Measurements from ENCODE around the gene GAS2L3. TPM values are rescaled to one million over a fixed set of nuclear protein-coding genes. Genes with fewer than 3 reads are reported as not detected.

Gene GAS2L3
- total RNA-seq, 4 donors from 2014 or later = 0.12 to 3.8 (median 0.51) TPM

DNA sequence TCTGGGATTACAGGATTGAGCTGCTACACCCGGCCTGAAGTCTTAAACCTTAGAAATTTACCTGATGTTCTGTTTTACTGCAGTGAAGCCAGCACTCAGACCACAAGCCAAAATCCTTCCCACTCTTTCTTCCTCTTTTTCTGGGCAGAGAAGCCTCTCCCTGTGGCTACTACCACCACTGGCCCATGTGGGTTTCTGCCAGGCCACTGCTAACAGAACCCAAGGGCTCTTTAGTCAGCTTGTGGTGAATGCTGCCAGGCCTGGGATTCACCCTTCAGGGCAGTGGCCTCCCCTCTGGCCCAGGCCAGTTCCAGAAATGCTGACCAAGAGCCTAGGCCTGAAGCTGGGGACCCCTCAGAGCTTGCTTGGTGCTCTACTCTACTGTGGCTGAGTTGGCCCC lies 35.3 kb downstream of the GAS2L3 start:
- no peak overlapping the region for H3K27ac ChIP-seq
- H3K4me1 ChIP-seq = no peaks in the 10 kb centered on the region
- H3K36me3 ChIP-seq = no peaks in the 10 kb centered on the region
- no peaks in the 10 kb centered on the region for H3K9me3 ChIP-seq
- no peak for ATAC-seq
- H3K27me3 ChIP-seq = no peaks in the 10 kb centered on the region
- DNase-seq = no peak
- intact Hi-C loops (cut with DNase I; ENCODE audit: low total_unique reads) = no loop called here
- no peak overlapping the region for H3K4me3 ChIP-seq
- no peak for TF ChIP-seq POLR2A (IDR thresholded peaks at IDR 0.05)
- TF ChIP-seq, protein P1, sequence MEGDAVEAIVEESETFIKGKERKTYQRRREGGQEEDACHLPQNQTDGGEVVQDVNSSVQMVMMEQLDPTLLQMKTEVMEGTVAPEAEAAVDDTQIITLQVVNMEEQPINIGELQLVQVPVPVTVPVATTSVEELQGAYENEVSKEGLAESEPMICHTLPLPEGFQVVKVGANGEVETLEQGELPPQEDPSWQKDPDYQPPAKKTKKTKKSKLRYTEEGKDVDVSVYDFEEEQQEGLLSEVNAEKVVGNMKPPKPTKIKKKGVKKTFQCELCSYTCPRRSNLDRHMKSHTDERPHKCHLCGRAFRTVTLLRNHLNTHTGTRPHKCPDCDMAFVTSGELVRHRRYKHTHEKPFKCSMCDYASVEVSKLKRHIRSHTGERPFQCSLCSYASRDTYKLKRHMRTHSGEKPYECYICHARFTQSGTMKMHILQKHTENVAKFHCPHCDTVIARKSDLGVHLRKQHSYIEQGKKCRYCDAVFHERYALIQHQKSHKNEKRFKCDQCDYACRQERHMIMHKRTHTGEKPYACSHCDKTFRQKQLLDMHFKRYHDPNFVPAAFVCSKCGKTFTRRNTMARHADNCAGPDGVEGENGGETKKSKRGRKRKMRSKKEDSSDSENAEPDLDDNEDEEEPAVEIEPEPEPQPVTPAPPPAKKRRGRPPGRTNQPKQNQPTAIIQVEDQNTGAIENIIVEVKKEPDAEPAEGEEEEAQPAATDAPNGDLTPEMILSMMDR (IDR thresholded peaks at IDR 0.05 in 4 of 5, conservative IDR thresholded peaks at IDR 0.05 in 1 of 5) = no peak
- in situ Hi-C loops (cut with MboI; ENCODE audit: low sequenced_read_pairs in 4 of 4) = no loop called here

DNA sequence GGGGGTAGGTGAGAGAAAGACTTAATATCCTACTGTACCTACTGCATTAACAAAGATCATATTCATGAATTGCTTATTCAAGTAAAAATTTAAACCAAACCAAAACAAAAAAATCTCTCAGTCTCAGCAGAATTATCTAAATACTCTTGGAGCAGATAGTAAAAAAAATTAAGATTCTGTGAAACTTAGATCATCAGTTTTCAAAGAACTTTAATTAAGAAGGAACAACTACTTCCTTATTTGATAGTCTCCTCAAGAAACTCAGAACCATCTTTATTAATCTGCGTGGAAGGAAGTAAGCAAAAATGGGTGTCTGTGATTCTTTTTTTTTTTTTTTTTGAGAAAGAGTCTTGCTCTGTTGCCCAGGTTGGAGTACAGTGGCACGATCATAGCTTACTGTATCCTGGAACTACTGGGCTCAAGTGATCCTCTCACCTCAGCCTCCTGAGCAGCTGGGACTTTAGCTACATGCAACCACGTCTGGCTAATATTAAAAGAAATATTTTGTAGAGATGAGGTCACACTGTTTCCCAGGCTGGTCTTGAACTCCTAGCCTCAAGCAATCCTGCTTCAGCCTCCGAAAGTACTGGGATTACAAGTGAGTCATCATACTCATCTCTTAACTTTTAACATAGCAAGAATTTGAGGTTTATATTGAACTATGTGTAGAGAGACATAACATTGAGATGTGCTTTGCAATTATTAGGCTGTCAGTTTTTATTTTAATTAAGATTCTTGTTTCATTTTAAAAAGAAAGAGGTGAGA lies 37.4 kb downstream of the GAS2L3 start:
- Histone ChIP-seq H3K27me3 (no peaks in the 10 kb centered on the region), H3K4me3 (no peak overlapping the region), H3K27ac (no peak overlapping the region), H3K36me3 (no peaks in the 10 kb centered on the region), H3K9me3 (no peaks in the 10 kb centered on the region), H3K4me1 (no peaks in the 10 kb centered on the region)
- no peak for TF ChIP-seq POLR2A (IDR thresholded peaks at IDR 0.05)
- TF ChIP-seq, protein P1 (IDR thresholded peaks at IDR 0.05 in 4 of 5, conservative IDR thresholded peaks at IDR 0.05 in 1 of 5) = no peak
- ATAC-seq (no peak), DNase-seq (no peak)
- intact Hi-C loops (cut with DNase I; ENCODE audit: low total_unique reads) (no loop called here), in situ Hi-C loops (cut with MboI; ENCODE audit: low sequenced_read_pairs in 4 of 4) (no loop called here)

DNA sequence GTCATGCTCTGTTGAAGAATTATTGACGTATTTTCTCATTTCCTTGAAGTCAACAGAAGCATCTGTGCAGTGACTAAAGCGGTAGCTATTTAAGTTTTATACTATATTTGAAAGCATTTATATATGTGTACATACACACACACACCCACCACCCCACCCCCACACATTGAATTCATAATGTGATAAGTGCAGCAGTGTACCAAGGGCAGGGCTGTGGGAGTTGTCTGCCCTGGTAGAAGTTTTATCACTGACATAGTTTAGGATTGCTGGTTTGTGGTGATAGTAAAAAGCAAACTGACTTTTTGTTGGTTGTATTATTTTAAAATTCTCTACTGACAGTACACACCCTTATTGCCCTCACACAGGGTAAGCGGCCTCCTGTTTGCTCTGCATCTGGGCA lies 39.1 kb downstream of the GAS2L3 start:
- ATAC-seq (no peak), DNase-seq (no peak)
- Histone ChIP-seq H3K27me3 (no peaks in the 10 kb centered on the region), H3K27ac (no peak overlapping the region), H3K4me3 (no peak overlapping the region), H3K9me3 (no peaks in the 10 kb centered on the region), H3K36me3 (no peaks in the 10 kb centered on the region), H3K4me1 (no peaks in the 10 kb centered on the region)
- in situ Hi-C loops (cut with MboI; ENCODE audit: low sequenced_read_pairs in 4 of 4) (no loop called here), intact Hi-C loops (cut with DNase I; ENCODE audit: low total_unique reads) (no loop called here)
- TF ChIP-seq, protein P1 (IDR thresholded peaks at IDR 0.05 in 4 of 5, conservative IDR thresholded peaks at IDR 0.05 in 1 of 5) = no peak
- TF ChIP-seq POLR2A (IDR thresholded peaks at IDR 0.05) = no peak

DNA sequence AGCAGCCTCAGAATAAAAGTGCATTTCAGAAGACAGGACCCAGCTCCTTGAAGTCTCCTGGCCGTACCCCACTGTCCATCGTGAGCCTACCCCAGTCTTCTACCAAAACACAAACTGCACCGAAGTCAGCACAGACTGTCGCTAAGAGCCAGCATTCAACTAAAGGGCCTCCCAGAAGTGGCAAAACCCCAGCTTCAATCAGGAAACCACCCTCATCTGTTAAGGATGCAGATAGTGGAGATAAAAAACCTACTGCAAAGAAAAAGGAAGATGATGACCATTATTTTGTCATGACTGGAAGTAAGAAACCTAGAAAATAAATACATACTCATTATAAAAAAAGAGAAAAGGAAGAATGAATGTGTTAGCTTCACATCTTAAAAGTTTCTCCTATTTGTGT lies 51.1 kb downstream of the GAS2L3 start:
- in situ Hi-C loops (cut with MboI; ENCODE audit: low sequenced_read_pairs in 4 of 4) (no loop called here), intact Hi-C loops (cut with DNase I; ENCODE audit: low total_unique reads) (no loop called here)
- no peak for DNase-seq
- H3K27ac ChIP-seq = no peak overlapping the region
- H3K36me3 ChIP-seq = no peaks in the 10 kb centered on the region
- ATAC-seq = no peak
- no peaks in the 10 kb centered on the region for H3K9me3 ChIP-seq
- no peak overlapping the region for H3K4me3 ChIP-seq
- H3K27me3 ChIP-seq = no peaks in the 10 kb centered on the region
- TF ChIP-seq, protein P1 (IDR thresholded peaks at IDR 0.05 in 4 of 5, conservative IDR thresholded peaks at IDR 0.05 in 1 of 5) = no peak
- no peak for TF ChIP-seq POLR2A (IDR thresholded peaks at IDR 0.05)
- no peaks in the 10 kb centered on the region for H3K4me1 ChIP-seq
